Muscle of leg (tissue), 9 donors: ENCODE data around the gene SEC24B. TPM values are rescaled to one million over a fixed set of nuclear protein-coding genes. Genes with fewer than 3 reads are reported as not detected.

Experiments
- polyA plus RNA-seq, 8 donors: library from polyadenylated mRNA; unstranded; fragments of 120-200 nt; gene quantifications; one replicate each; pipeline versions ENCODE4 v1.2.1 to v1.2.3, GENCODE V29; 2013; ENCODE audit warnings: inconsistent platforms in 1 of 8, low replicate concordance in 1 of 8; ENCODE audit not compliant: insufficient read length in 8 of 8, insufficient read depth in 1 of 8
- total RNA-seq: library from RNA; stranded (reverse); fragments of 120-200 nt; gene quantifications from one replicate; pipeline ENCODE4 v1.2.4, GENCODE V29; 2013

Gene SEC24B
- total and polyA plus RNA-seq, 9 donors = 14.7 to 27.8 (median 24.1) TPM

Other genes starting within 250 kb of the SEC24B start
- gene COL25A1, start 131.2 kb upstream of the SEC24B start, total RNA-seq = 9.7 TPM
- 1 to 10 TPM; 4.5 to 7.1 (median 5.3) TPM for gene COL25A1, start 131.2 kb upstream of the SEC24B start, polyA plus RNA-seq
- 10.7 TPM for gene MCUB, start 126.4 kb downstream of the SEC24B start, total RNA-seq
- gene MCUB, start 126.4 kb downstream of the SEC24B start, polyA plus RNA-seq = 10 to 100 TPM in 1 of 8 donors, 1 to 10 TPM in 7; 7.4 to 10.8 (median 8.9) TPM